HG03565 (cell line): ENCODE results near the gene MCAM.

ENCODE experiments used
- ATAC-seq: cut with Tn5 transposase; IDR thresholded peaks from one replicate; pipeline ENCODE4 v1.9.1; 2021; ENCODE audit warnings: mild to moderate bottlenecking, moderate library complexity; ENCODE audit not compliant: unreplicated experiment

Gene MCAM

DNA sequence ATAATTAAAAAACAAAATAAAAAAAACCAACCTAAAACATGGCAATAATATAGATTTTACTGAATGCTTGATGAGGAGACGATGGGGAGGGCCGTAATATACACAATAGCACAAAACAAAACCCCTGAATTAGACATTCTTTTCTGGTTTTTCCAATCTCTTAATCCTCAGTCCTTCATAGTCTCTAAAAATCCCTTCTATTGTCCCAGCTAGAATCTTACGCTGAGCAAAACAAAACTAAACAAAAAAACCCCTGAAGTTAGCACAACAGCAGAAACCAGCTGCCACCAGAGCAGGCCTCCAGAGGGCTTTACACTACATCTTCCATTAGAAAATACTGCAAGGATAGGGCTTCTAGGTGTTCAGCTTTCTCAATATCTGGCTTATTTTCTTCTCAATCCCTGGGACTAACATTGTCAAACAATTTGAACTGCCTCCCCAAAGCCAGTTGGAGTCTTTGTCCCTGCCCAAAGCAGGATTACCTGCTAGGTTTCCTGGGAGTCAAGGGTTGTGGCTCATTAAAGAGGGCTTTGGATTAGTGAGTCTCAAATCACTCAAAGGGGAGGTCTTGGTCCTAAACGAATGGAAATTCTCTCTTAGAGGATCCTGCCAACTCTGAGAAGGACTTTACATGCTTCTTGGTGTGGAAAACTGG, 15.3 kb upstream of the MCAM start:
- ATAC-seq: no peak

DNA sequence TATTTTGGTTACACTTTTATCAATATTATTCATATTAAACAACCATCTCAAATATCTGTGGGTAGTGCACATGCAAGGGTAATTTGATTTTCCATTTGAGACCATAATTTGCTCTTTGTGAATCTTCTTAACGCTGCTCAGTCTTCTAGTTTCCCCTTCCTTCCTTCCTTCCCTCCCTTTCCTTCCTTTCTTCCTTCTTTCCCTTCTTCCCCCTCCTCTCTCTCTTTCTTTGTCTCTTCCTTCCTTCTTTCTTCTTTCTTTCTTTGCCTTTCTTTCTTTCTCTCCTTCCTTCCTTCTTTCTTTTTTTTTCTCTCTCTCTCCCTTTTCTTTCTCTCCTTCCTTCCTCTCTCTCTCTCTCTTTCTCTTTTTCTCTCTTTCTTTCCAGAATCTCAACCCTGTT, 13.3 kb upstream of the MCAM start:
- ATAC-seq: no peak

DNA sequence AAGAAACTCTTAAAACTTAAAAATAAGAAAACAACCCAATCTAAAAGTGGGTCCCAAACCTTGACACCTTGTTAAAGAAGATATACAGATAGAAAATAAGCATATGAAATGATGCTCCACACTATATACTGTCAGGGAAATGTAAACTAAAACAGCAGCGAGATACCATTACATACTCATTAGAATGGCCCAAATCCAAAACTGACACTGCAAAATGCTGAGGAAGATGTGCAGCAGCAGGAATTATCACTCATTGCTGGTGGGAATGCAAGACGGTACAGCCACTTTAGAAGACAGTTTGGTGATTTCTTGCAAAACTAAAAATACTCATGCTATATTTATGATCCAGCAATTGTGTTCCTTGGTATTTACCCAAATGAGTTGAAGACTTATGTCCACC, 12.4 kb upstream of the MCAM start:
- no peak for ATAC-seq

DNA sequence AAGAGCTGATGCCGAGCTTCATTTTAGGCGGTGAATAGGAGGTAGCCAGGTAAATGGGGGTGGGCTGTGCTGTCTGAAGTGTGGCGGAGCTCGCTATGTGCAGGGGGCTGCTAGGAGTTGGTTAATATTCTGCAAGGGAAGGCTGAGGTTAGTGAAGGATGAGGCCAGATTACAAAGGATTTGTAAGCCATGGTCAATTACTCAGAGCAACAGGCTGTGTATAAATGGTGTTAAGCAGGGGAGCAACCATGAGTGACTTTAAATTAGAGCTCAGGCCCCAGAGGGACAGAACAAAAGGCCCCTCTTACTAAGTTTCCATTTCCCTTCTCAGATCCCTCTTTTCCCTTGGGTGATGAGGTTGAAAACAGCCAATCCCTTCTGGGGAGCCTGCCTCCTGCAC, 7.3 kb upstream of the MCAM start:
- ATAC-seq: no peak

DNA sequence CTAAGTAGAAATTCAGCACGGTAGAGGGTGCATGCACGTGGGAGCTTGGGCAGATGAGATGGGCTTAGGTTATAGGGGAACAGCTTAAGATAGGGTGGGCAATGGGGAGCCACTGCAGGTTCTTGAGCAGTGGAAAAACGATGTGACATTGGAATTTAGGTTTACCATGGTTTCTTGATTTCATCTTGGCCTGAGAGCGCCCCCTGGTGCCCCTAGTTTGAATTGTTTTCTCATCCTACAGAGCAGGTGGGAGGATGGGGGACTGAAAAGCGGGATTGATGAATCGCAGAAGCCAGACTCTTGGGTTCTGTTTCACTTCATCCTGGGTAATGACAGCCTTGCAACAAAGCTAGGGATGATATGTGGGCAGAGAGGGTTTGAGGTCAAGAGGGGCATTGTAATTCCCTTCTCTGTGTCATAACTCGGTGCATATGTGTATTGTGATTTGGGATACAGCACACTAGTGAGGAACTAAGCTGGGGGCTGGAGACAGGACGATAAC, 6.7 kb upstream of the MCAM start:
- ATAC-seq: no peak

DNA sequence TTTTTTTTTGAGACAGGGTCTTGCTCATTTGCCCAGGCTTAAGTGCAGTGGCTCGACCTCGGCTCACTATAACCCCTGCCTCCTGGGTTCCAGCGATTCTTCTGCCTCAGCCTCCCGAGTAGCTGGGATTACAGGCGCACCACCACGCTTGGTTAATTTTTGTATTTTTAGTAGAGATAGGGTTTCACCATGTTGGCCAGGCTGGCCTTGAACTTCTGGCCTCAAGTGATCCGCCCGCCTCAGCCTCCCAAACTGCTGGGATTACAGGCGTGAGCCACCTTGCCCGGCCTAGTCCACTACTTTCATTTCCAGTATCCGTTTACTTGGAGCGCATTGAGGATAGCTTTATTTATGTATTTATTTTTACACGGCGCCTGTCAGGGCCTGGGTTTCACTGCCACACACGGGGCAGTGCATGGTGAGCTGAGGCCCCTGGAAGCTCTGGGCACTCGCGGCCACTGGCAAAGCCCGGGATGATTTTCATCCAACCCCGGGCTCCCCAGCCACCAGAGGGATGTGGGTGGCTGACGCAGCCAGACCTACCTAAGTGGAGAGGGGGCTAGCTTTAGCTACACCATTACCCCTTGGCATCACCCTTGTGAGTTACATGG, 6.1 kb upstream of the MCAM start:
- no peak for ATAC-seq

DNA sequence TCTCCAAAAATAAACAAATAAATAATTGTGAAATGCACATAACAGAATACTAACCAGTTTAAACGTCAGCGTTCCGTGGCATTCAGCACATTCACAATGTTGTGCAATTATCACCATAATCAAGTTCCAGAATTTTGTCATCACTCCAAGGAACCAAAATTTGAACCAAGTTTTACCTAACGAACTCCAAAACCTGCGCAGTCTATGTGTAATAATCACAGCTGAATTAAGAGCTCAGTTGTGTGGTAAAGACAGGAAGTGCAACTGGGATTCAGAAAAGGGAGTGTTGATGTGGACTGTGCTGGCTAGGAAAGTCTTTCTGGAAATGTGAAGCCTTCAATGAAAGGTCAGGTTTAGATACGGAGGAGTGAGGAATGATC, 5.4 kb upstream of the MCAM start:
- ATAC-seq: no peak

DNA sequence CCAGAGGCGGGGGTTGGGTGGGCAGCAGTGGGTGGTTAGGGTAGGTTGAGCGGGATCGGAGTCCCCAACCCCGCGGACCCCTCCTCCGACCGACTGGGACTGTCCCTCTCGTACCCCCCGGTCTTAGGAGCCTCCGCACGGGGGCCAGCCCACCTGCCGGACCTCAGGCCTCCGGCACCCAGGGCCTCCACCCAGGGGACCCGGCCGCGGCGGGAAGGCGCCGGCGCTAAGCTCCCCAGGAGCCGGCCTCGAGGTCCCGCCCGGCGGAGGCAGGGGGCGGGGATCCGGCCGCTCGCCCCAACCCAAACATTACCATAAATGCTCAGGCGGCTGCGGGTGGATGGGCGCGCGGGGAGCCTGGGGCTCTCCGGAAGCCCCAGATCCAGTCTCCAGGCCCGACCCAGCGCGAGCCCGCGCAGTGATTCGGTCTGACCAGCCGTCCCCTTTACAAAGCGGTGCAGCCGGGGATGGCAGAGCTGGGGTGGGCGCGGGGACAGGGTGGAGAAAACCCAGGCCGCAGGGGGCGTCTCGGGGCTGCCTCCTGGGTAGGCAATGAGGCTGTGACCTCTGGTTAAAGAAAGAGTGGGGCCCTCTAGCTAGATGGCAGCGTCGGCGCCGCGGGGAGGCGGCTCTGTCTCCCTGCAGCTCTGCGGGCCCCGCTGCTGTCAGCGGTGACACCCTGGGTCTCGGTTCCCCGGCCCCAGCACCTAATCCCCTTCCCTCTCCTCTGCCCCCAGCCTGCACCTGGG, 4.0 kb upstream of the MCAM start:
- ATAC-seq: no peak

DNA sequence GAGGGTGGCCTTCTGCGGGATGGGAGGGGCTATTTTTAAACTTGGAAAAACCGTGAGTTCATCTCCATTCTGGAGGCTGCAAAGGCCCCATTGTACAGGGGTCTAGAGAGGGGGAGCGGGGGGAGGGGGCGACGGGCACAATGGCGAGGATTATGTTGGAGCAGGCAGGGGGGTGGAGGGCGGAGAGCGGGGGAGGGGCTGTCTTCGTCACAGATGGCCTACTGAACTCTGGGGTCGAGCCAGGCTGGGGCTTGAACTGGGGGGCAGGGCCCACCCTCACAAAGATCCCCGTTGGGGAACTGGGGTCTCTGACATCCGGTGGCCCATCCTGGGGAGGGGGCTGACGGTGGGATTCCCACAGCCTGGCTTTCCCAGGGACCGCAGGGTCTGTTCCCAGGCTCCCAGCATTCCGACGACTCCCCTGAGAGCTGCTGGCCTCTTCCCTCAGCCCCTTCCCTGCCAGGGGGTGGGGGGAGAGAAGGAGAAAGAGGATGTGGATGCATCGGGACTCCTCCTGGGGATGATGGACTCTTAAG, 3.4 kb upstream of the MCAM start:
- ATAC-seq: no peak

DNA sequence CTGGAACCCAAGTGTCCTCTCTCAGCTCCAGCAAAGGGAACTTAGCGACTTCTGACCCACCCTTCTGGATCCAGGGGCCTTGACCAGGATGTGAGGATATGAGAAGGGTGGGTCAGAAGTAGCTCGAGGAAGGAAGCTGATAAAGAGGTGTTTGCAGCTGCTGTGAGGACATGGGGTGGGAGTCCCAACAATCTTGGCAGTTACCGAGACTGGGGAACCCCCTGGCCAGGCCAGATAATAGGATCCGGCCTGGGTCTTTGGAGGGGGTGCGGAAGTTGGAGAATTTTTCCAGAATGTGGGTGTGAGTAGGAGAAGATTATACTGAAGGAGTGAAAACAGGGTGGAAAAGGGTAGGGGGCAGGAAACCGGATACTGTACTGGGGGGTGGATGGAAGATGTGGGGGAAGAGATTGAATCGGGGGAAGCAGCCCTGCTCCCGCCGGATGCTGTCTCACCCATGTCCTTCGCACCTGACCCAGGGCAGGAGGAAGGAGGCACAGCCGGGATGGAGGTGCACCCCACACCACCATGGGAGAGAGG, 2.8 kb upstream of the MCAM start:
- ATAC-seq: no peak

DNA sequence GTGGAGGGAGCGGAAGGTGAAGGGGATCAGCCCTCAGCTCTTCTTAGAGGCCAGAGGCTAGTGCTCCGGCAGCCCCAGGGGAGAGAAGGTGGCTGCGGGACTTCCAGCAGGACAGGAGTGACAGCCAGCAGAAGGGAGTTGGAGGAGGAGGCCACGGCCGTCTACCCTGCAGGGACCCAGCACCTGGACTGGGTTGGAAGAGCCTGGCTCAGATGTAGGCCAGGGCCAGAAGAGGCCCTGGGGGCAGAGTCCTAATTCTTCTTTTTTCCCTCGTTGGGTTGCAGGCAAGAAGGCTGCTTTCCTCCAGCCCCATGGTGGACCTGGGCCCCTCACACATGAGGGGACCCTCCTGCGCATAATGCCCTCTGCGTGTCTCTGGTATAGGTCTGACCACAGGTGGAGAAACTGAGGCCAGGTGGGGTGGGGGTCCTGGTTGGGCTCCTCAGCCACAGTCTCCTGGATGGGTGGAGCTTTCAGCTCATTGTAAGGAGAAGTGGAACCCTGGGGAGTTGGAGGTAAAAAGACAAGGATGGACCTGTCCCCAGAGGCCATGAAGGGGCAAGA, 2.3 kb upstream of the MCAM start:
- no peak for ATAC-seq

DNA sequence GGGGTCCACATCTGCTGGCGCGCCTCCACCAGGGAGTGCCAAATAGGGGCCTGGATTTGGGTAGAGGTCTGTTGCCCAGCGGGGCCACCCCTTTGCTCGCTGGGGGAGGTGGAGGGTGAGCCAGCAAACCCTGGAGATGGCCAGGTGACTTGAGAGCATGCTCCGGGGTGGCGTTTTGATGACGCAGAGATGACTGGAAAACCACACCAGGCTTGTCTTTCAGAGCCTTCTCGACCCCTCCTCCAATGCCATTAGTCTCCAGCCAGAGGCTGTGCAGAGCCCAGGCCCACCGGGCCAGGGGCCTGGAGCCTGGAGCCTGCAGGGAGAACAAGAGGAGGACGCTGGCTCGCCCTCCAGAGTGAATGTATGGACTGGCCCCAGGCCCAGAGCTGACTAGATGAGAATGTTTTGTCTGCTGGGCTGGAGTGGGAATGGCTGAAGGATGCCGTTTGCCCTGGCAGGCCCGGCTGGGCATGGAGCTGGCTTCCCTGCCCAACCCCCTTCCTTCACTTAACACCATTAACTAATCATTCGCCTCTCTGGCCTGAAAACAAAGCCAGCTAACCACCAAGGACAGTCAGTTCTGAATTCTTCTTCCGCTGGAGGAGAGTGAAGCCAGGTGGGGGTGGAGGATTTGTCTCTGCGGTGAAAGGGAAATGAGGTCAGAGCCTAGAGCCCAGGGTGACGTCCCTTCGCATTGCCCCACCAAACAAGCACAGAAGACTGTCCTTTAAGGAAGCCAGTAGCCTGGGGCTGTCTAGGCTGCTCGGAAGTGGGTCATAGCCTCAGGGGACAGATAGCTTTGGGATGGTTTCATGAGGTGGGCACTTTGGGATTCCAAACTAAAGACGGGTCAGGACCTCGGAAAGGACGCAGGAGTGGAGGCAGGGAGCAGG, 1.6 kb upstream of the MCAM start:
- ATAC-seq: no peak

DNA sequence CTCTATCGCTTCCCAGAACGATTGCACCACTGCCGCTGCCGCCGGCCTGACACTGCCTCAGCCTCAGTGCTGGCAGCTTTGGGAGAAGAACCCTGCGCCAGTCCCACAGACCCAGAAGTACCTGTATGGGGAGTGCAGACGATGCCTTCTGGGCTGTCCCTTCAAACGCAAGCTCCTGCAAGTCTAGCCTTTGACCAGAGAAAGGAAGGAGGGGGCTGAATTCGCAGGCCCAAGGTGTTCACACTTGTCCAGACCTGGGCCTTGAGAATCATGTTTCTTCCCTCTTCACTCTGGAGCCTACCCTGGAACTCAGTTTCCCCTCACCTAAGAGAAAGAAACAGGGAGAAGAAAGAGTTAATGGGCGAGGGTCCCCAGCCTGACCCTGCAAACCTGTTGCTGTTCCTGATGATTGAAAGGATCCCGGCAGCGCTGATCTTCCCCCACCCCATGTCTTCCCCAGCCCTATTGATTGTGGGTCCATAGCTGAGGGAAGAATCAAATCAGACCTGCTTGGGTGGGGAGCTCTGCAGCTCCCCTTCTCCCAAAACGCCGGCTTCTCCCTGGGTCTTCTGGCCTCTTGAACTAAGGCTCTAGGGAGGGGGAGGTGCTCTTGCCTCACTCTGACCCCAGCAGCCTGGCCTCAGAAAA, 786 bp upstream of the MCAM start:
- no peak for ATAC-seq

DNA sequence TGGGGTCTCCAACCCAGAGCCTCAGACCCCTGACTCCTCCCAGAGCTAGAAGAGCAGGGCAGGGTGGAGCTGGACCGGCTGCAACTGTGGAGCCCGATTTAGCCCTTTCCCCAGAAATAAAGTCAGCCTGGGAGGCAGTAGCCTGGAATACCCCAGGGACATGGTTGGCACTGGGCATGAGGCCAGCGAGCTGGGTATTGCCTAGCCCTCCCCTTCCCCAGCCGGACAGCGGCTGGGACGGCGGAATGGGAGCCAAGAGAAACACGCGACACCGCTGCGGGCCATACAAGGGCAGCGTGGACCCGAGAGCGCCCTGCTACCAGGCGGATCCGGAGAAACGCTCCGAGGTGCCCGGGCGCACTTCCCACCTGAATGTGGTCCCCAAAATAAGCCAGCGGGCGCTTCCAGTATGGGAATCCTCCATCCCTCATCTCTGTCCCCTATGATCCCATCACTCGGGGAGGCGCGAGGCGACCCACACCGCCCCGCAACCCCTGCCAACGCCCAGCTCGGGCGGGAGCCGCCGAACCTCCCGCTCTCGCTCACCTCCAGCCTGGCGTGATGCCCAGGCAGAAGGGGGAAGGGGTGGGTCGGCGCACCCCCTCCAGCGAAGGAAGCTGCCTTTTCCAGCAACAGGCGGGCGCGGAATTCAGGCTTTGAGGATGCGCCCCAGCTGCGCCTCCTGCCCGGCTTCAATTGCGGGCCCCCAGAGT, 758 bp downstream of the MCAM start:
- no peak for ATAC-seq

DNA sequence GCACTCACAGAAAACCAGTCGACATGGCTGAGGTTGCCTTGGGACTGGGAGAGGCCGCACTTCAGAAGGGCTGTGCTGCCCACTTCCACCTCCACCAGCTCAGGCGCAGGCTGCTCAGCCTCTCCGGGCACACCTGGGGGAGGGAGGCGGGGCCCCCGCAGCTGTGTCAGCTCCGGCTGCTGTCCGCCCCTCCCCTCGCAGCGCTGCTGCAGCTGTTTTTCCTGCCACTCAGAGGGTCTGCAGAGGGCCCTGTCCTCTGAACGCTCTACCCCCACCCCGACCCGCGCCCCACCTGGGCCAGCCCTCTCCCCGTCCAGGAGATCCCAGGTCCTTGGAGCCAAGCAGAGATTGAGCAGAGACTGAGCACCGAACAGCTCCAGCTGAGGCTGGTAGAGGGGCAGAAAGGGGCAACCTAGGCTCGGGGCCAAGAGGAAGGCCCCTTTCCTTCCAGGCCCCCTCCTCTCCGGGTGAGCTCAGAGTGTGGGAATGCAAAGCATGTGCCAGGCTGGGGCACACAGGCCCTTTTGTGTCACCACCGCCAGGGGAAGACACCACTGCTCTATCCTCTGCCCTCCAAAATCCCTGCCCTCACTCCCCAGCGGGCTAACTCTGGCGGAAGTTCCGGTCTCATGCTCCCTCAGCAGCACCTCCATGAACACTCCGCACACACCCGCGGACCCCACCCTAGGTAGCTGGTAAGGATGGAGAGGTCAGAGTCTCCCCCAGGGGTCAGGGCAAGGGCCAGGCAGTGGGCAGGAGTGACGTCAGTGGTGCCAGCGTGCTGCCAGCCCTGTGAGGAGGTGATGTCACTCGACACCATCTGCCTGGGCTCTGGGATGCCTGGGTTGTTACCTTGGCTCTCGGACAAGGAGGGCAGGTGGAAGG, 1.6 kb downstream of the MCAM start:
- ATAC-seq: no peak

DNA sequence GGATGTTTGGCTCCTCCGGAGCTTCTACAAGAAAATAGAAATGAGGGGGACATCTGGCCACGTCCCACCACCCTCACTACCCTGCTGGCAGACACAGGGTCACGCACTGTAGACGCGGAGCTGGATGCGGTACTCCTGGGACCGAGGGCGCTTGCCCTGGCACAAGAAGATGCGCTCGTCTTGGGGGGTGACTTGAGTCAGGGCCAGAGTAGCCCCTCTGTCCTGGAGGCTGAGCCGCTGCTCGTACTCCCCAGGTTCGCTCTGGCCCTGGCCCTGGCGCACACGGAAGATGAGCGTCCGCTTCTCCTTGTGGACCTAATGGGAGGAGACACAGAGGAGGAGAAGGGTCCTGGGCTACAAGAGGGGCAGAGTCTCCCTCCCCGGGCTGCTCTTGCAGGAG, 2.2 kb downstream of the MCAM start:
- no peak for ATAC-seq

DNA sequence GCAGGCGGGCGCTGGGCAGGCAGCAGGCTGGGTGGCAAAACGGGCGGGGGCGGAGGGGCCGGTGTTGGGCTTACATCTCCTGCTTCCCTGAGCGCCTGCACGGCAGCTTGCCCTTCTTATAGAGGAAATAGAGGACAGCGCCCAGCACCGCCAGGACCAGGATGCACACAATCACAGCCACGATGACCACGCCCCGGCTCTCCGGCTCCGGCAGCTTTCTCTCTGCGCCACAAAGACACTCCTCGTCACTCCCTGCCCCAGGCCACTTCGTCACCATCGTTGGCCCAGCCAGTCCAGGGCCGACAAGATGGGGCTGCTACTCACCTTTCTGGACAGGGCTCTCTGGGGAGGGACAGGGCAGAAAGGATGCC, 6.3 kb downstream of the MCAM start:
- no peak for ATAC-seq

DNA sequence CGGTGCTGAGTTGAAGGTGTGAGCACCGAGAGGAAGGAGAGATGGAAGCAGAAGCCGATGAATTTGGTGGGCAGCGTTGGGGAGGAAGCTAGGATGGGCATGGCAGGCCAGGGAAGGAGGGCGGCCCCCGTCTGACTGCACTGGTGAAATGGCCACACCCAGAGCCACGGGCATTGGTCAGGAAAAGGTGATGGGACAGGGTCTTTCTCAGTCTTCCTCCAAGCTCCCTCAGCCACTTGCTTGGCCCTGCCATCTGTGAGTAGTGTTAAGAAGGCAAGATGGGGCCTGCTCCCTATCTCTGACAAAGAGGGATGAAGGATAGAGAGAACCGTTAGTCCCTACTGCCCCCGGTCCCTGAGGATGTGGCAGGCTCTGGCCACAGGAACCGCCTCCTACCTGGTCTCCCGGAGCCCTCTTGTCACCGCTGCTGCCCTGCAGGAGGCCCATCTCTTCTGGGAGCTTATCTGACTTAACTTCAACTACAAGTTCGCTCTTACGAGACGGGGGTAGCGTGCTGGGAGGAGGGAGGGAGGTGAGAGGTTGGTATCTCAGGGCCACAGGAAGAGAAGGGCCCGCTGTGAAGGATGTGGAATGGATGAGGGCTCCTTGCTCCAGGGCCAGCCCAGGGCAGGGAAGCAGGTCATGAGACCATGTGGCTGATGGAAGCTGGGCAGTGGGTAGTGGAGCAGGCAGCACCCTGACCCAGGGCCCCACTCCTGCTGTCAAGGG, 6.8 kb downstream of the MCAM start:
- no peak for ATAC-seq
